ENCODE results near the gene ARSB. TPM values are rescaled to one million over a fixed set of nuclear protein-coding genes. Genes with fewer than 3 reads are reported as not detected.

Gene ARSB
- total and polyA plus RNA-seq, 9 of the 15 experiments (the other 6 are each of a cell fraction or from before 2014, with no cell fraction given), result 0.52 to 4.6 (median 2.4) TPM

GRCh38 chr5:78804995-78805394, 180.1 kb downstream of the ARSB start:
- no peak overlapping the region for H3K9ac ChIP-seq (ENCODE audit: insufficient read depth in 1 of 2, low read depth in 2 of 2, low read length in 2 of 2)
- no peaks in the 10 kb centered on the region for H3K36me3 ChIP-seq (ENCODE audit: control insufficient read depth, insufficient read depth, low read length)
- DNase-seq (ENCODE audit: extremely low read depth in 1 of 4, low spot score in 3 of 4) (no peak), FAIRE-seq (no peak), ATAC-seq (no peak)
- H3K79me2 ChIP-seq (ENCODE audit: control insufficient read depth, insufficient read depth, low read length), result no peaks in the 10 kb centered on the region
- H3K9me3 ChIP-seq (replicated peaks; ENCODE audit: control insufficient read depth, insufficient read depth, low read depth, low read length), result no peaks in the 10 kb centered on the region
- no peak overlapping the region for H3K4me3 ChIP-seq
- H2AFZ ChIP-seq (ENCODE audit: low read depth, low read length), result no peak overlapping the region
- H4K20me1 ChIP-seq (replicated peaks; ENCODE audit: control insufficient read depth, insufficient read depth, low read length), result no peaks in the 10 kb centered on the region
- in situ Hi-C loops (cut with MboI), result no loop called here
- no TSS peak for BruUV-seq (replicated peaks)
- ChIA-PET POLR2A (interaction anchor here (0.8 kb wide), 1 partner anchor 9 kb away, joined by 3 read pairs; no protein-coding TSS in a partner anchor), CTCF (ENCODE audit: low intra/inter-chr PET ratio) (no interaction called here)
- no peak overlapping the region for H3K27ac ChIP-seq (ENCODE audit: extremely low read depth, low read depth, low read length)
- H3K4me1 ChIP-seq (replicated peaks in 1 of 2; ENCODE audit: control insufficient read depth in 2 of 2, insufficient read depth in 2 of 2, low read length in 2 of 2), result peaks cover 0 to 2% of the 10 kb centered on the region in 2 experiments; a peak in 3 of 5 replicates
- no peaks in the 10 kb centered on the region for H3K9me1 ChIP-seq (ENCODE audit: control insufficient read depth, insufficient read depth, low read length)
- intact Hi-C loops (cut with micrococcal nuclease), result no loop called here
- H3K4me2 ChIP-seq (ENCODE audit: insufficient read depth, low read length), result no peak overlapping the region
- H3K27me3 ChIP-seq (ENCODE audit: control insufficient read depth in 2 of 2, insufficient read depth in 2 of 2, low read length in 2 of 2), result peaks cover 3 to 16% of the 10 kb centered on the region in 2 experiments; a peak in 3 of 5 replicates
- TF ChIP-seq ZNF316 (IDR thresholded peaks at IDR 0.05) (peak; percentile 59), ZHX1 (conservative IDR thresholded peaks at IDR 0.05; ENCODE audit: low read length) (no peak), MEIS2 (IDR thresholded peaks at IDR 0.05; ENCODE audit: partially characterized antibody) (peak; percentile 22), C11orf30 (IDR thresholded peaks at IDR 0.05; ENCODE audit: low read depth) (peak; percentile 48; the same call in 1 of the 2 replicates), MAFG (tag; conservative IDR thresholded peaks at IDR 0.05) (0 out of 2 replicates have a peak, but pooled peaks have one; percentile 16)
- 31% methylated on average over 6 of the region's 6 CpGs for WGBS (ENCODE audit: insufficient coverage, low coverage, missing lambda C conversion rate)

Data from K562 (cell line).